ENCODE results near the gene RUNX1.

RUNX1 gene

DNA sequence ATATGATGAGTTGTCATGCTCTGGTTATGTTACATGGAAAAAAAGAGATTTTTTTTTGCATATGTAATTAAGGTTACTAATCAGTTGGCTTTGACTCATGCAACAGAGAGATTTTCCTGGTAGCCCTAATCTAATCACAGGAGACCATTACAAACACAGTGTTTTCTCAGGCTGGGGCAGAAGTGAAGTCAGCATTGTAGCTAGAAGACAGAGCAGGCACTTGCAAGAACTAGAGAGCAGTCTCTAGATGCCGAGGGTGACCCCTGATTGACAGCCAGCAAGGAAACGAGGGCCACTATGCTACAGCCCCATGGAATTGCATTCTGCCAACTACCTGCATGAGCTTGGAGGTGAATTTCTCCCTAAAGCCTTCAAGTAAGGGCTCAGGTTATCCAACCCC lies 151.3 kb downstream of the RUNX1 start:
- no peak for DNase-seq (ENCODE audit: low spot score)

DNA sequence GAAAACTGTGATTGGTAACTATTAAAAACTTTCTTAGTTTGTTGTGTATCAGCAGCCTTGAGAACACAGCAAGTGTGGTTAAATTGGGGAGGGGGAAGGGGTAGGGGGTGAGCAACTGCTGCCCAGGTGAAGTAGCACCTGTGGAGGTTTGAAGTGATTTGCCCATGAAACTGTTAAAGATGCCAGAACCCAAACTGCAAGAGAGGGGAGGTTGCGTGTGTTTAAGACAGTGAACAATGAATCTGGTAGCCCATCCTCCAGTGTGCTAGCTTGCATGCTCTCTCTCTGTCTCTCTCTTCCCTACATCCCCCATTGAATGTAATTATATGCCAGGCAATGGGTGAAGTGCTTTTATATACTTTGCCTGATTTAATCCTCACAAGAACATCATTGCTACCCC lies 154.7 kb downstream of the RUNX1 start:
- DNase-seq (ENCODE audit: low spot score), result no peak

DNA sequence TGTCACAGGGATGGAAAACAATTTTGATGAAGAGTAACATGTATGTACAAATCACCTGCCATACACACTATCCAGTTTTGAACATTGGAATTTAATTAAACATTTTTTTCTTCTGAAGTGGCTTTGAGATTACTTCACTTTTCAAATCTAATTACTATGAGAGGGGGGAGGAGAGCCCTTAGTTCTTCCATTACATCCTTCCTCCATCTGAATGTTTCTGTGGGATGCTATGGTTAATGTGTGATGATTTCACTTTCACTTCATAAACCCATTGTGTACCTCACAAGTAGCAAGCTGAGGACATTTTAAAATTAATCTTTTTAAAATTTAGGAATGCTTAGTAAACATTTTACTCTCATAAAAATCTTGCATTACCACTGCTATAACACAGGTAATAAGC lies 156.9 kb downstream of the RUNX1 start:
- DNase-seq (ENCODE audit: low spot score), result no peak

DNA sequence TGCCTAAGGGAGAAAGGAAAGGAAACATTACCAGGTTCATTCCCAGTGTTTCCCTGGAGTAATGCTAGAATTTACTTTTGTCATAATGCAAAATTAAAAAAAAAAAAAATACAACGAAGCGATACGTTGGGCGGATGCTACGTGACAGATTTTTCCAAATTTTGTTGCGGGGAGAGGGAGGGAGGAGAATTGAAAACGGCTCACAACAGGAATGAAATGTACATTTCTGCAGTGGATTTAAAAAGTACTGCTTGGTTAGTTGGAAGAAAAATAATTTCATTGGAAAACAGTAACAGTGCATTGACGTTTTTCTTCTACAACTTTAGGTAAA lies 157.5 kb downstream of the RUNX1 start:
- DNase-seq (ENCODE audit: low spot score), result no peak

DNA sequence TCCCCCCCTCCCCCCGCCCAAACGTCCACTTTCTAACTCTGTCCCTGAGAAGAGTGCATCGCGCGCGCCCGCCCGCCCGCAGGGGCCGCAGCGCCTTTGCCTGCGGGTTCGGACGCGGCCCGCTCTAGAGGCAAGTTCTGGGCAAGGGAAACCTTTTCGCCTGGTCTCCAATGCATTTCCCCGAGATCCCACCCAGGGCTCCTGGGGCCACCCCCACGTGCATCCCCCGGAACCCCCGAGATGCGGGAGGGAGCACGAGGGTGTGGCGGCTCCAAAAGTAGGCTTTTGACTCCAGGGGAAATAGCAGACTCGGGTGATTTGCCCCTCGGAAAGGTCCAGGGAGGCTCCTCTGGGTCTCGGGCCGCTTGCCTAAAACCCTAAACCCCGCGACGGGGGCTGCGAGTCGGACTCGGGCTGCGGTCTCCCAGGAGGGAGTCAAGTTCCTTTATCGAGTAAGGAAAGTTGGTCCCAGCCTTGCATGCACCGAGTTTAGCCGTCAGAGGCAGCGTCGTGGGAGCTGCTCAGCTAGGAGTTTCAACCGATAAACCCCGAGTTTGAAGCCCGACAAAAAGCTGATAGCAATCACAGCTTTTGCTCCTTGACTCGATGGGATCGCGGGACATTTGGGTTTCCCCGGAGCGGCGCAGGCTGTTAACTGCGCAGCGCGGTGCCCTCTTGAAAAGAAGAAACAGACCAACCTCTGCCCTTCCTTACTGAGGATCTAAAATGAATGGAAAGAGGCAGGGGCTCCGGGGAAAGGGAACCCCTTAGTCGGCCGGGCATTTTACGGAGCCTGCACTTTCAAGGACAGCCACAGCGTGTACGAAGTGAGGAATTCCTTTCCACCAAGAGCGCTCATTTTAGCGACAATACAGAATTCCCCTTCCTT lies 158.1 kb downstream of the RUNX1 start:
- DNase-seq (ENCODE audit: low spot score), result no peak

DNA sequence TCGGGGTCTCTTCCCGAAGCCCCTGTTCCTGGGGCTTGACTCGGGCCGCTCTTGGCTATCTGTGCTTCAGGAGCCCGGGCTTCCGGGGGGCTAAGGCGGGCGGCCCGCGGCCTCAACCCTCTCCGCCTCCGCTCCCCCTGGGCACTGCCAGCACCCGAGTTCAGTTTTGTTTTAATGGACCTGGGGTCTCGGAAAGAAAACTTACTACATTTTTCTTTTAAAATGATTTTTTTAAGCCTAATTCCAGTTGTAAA lies 158.7 kb downstream of the RUNX1 start:
- DNase-seq (ENCODE audit: low spot score), result no peak

DNA sequence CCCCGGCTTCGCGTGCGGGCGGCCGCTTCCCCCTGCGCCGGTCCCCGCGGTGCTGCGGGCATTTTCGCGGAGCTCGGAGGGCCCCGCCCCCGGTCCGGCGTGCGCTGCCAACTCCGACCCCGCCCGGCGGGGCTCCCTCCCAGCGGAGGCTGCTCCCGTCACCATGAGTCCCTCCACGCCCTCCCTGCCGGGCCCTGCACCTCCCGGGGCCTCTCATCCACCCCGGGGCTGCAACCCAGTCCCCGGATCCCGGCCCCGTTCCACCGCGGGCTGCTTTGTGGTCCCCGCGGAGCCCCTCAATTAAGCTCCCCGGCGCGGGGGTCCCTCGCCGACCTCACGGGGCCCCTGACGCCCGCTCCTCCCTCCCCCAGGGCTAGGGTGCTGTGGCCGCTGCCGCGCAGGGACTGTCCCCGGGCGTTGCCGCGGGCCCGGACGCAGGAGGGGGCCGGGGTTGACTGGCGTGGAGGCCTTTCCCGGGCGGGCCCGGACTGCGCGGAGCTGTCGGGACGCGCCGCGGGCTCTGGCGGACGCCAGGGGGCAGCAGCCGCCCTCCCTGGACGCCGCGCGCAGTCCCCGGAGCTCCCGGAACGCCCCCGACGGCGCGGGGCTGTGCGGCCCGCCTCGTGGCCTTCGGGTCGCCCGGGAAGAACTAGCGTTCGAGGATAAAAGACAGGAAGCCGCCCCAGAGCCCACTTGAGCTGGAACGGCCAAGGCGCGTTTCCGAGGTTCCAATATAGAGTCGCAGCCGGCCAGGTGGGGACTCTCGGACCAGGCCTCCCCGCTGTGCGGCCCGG lies 159.2 kb downstream of the RUNX1 start:
- peak; percentile 71 for DNase-seq (ENCODE audit: low spot score)

DNA sequence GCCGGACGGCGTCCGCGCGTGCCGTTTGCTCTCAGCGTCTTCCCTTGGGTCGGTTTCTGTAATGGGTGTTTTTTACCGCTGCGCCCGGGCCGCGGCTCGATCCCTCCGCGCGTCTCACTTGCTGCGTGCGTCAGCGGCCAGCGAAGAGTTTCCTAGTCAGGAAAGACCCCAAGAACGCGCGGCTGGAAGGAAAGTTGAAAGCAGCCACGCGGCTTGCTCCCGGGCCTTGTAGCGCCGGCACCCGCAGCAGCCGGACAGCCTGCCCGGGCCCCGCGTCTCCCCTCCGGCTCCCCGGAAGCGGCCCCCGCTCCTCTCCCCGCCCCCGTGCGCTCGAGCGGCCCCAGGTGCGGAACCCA lies 159.8 kb downstream of the RUNX1 start:
- peak; percentile 41 for DNase-seq (ENCODE audit: low spot score)

DNA sequence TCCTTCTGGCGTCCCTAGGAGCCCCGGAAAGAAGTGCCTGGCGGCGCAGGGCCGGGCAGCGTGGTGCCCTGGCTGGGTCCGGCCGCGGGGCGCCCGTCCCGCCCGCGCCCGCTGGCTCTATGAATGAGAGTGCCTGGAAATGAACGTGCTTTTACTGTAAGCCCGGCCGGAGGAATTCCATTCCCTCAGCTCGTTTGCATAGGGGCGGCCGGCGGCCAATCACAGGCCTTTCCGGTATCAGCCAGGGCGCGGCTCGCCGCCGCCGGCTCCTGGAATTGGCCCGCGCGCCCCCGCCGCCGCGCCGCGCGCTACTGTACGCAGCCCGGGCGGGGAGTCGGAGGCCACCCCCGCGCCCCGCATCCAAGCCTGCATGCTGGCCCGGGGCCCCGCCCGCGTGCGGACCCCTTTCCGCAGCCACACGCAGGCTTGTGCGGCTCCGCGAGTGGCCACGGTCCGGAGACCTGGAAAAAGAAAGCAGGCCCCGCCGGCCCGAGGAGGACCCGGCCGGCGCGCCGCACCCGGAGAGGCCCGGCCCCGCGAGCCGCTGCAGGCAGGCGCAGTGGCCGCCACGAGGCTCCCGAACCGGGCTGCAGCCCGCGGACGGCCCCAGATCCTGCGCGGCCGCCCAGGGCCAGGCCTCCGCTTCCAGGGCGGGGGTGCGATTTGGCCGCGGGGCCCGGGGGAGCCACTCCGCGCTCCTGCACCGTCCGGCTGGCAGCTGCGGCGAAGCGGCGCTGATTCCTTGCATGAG lies 160.4 kb downstream of the RUNX1 start:
- peak; percentile 78 for DNase-seq (ENCODE audit: low spot score)

DNA sequence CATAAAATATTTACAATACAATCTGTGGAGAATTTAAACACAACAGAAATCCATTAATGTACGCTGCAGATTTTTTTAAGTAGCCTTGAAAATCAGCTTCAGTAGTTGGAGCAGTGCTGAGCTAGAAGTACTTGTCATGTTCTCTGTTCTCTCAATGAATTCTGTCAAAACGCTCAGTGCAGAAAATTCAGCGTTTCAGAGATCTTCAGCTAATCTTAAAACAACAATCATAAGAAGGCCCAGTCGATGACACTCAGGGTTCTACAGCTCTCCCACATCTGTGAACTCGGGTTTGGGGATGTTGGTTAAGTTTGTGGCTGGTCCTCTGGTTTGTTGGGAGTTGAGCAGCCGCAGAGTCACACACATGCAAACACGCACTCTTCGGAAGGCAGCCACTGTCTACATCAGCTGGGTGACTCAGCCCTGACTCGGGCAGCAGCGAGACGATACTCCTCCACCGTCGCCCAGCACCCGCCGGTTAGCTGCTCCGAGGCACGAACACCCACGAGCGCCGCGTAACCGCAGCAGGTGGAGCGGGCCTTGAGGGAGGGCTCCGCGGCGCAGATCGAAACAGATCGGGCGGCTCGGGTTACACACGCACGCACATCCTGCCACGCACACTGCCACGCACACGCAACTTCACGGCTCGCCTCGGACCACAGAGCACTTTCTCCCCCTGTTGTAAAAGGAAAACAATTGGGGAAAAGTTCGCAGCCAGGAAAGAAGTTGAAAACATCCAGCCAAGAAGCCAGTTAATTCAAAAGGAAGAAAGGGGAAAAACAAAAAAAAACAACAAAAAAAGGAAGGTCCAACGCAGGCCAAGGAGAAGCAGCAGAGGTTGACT lies 161.2 kb downstream of the RUNX1 start:
- DNase-seq (ENCODE audit: low spot score), result peak; percentile 87

DNA sequence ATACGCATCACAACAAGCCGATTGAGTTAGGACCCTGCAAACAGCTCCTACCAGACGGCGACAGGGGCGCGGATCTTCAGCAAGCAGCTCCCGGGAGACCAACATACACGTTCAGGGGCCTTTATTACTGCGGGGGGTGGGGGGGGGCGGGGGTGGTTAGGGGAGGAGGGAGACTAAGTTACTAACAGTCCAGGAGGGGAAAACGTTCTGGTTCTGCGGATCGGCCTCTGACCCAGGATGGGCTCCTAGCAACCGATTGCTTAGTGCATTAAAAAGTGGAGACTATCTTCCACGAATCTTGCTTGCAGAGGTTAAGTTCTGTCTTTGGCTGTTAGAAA lies 162.0 kb downstream of the RUNX1 start:
- DNase-seq (ENCODE audit: low spot score), result no peak

DNA sequence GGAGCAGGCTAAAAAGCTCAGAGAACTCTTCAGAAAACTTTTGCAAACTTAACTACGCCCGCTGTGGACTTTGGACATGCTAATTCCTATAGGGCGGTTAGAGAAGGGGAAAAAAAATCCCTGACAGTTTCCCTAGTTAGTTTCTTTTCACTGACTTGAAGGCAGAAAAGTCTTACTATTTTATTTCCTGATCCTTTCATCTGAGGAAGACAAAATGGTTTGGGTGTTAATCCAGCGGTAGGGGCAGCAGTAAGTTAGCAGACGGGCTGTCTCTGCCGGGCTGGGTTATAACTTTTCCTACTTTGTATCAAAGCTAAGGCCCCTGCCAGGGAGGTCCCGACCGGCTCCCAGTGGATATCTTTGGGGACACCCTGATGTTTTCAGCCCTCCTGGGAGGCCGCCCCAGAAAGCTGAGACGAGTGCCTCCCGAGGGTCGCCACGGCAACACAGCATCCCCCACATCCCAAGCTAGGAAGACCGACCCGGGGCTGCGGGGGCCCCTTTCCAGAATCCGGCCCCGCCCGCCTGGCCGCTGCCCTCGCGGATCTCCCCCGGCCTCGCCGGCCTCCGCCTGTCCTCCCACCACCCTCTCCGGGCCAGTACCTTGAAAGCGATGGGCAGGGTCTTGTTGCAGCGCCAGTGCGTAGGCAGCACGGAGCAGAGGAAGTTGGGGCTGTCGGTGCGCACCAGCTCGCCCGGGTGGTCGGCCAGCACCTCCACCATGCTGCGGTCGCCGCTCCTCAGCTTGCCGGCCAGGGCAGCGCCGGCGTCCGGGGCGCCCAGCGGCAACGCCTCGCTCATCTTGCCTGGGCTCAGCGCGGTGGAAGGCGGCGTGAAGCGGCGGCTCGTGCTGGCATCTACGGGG lies 162.6 kb downstream of the RUNX1 start:
- DNase-seq (ENCODE audit: low spot score), result no peak

DNA sequence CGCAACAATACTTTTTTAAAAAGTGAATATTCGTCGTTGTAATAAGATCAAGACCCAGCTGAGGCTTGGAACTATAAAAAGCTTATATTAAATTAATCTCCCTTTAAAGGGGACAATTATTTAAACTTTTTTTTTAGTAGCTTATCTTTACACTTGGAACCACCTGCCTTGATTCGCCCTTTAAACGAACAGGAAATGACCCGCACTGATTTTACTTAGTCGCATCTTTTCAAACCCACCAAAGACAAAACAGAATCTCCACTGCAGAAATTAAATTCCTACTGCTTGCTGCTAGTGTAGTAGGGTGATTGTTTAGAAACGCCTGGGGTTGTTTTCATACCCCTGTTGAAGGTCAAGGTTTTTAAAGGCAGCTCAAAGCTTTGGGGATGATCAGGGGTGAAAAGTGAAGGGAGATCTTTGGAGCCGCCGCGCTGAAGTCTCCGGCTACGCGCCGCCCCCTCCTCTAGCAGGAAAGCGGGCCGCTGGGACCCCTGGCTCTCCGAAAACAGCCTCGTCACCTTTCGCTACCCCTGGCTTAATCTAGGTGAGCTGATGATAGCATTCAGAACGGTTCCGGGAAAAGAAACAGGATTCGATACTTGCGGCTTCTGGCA lies 163.4 kb downstream of the RUNX1 start:
- no peak for DNase-seq (ENCODE audit: low spot score)

DNA sequence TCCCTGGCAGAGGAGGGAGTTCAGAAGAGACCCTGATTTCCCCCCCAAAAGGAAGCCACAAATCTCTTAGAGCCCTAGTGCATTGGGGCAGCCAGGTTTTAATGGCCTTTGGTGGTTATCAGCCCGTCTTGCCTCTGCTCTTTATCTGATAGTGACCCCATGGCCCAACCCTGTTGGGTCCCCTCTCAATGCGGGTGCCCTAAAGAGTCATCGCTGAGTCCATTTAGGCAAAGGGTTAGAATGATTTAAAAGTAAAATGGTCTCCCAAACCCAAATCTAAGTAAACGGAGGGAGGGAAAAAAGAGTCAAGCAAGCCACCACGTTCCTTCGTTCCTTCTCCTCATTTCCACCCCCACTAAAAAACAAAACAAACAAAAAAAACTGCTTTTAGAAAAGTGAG lies 164.0 kb downstream of the RUNX1 start:
- DNase-seq (ENCODE audit: low spot score), result no peak

DNA sequence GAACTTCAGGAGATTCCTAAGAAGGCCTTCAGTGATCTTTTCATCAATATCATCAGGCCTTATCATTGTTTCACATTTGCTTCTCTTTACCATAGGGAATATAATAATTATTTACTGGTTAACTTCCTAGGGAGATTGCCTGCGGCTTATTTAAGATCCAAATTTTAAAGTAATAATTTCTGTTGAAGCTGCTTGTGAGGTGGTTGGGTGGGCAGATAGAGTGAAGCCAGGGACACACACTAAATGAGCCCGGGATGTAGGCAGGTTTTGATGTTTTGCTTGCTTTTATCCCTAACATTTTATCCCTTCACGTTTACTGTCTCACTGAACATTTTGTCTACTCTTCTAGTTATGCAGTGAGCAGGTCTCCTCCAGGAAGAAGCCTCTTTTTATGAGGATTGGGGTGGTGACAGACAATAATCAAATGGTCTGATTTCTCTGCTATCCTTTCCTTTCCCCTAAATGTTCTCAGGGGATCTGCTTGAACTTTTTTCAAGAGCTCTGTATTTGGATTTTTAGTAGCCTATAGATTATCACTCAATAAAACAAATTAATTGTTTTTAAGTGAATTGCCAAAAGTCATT lies 164.7 kb downstream of the RUNX1 start:
- DNase-seq (ENCODE audit: low spot score), result no peak

DNA sequence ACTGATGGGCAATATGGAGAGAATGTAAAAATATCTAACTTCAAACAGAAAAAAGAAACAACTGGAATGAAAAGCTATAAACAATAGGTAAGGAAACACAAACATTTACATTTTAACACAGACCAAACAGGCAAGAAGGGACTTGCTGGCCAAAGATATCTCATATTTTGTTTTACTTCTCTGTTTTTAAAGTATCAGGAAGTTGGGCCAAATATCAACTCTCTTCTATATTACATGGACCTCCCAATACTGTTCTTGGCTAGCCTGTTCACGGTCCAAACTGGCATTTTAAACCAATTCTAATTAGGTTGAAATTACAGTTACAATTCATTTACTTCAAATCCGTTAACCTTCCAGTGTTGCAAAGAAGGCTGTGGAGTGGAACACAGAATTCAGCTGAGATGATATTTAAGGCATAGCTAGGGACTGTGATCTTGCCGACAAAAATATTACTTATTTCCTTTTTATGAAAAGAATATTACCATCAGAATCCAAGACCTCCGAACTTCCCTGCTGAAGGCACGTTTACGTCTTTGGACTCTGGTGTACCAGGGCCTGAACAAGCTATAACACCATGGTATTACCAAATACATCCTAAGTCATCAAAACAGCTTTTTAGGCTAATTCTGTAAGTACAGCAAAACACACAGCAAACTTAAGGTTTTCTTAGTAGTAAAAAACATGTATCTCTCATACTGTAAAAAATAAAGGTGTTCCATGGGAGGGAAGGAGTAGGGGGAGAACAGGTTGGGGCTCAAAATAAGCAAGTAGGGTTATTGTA lies 165.4 kb downstream of the RUNX1 start:
- DNase-seq (ENCODE audit: low spot score), result no peak

DNA sequence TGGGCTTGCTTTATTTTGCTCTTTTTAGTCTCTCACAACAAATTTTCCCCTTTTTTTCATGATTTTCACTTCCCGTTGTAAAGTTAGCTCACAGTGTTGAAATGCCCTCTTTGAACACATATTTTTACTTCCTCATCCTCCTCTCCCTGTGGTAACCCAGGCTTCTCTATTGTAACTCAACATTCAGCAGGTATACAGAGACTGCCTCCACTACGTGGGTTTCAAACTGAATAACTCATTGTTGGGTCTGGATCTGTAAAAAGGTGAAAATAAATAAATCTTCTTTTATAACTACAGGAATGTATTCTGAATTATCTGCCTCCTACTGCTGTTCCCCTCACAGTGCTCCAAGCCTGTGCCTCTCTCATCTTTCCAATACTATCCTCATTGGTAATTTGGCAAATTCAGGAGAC lies 166.4 kb downstream of the RUNX1 start:
- no peak for DNase-seq (ENCODE audit: low spot score)

DNA sequence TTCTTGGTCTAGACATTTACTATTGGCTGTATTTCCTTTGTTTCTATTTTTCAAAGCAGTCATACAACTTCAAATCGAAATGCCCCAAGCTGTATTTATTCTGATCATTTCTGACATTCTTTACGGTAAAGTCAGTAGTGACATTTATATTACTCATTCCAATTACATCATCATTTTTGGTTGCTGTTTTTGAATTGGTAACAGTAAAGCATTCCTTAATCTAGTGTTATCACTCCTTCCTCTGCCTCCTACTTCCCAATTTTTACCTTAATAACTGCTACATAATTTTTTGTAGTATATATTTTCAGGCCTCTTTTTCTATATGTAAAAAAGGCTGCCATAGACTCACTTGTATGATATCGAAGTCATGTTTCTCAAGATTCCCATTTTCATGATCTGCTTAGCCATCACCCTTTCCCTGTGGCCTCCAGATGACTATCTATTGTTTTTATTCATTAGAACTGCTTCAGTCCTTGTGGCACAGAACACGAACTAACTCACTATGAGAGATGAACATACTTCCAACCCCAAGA lies 167.2 kb downstream of the RUNX1 start:
- no peak for DNase-seq (ENCODE audit: low spot score)

DNA sequence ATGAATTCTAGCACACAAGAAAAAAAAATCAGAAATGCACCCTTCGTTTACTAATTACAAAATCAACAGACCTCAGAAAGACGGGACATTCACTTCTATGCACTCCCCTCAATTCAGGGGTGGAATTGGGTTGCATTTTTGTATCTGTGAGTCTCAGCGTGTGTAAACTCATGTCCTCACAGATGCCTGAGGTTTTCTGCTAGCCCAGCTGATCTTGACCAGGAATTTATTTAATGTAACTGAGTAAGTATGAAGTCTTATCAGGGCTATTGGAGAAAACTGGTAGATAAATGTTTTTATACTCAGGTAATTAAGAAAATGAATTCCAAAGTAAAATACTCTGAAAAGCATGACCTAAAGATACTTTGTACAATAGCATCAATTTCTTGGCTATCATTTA lies 167.7 kb downstream of the RUNX1 start:
- DNase-seq (ENCODE audit: low spot score), result no peak

DNA sequence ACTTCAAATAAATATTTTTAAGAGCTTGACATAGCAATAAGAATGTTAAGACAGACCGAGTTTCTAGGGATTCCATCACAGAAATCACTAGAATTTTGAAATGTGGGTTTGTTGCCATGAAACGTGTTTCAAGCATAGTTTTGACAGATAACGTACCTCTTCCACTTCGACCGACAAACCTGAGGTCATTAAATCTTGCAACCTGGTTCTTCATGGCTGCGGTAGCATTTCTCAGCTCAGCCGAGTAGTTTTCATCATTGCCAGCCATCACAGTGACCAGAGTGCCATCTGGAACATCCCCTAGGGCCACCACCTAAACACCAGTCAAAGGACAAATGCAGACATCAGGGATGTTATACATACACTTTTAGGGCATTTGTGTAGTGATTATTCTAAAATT lies 168.7 kb downstream of the RUNX1 start:
- no peak for DNase-seq (ENCODE audit: low spot score)
